ENCODE measurements around the gene SEC11A.
A peak's percentile ranks its signal among the peaks of the same experiment; 100 is the strongest.
"Not testable (repeated sequence)": the region's sequence is repeated elsewhere in the genome, so short reads cannot be mapped to it uniquely, and the experiment has no call there.

SEC11A gene

DNA sequence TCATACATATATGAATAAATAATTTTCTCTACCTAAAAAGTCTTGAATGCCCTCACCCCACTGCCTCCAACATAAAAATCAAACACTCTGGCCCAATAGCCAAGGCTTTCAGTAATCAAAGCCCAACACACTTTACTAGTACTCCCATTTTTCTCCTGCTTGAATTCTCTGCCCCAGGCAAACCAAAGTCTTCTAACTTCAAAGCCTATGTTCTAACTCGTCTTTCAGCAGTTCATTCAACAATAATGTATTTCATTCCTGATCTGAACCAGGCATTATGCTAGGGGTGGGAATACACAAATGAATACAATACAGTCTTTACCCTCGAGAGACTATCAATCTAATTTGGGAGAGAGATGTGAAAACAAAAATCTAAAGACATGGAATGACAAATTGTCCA is 21.1 kb upstream of the SEC11A start:
- no peak for DNase-seq (ENCODE audit: low read depth in 3 of 3)

DNA sequence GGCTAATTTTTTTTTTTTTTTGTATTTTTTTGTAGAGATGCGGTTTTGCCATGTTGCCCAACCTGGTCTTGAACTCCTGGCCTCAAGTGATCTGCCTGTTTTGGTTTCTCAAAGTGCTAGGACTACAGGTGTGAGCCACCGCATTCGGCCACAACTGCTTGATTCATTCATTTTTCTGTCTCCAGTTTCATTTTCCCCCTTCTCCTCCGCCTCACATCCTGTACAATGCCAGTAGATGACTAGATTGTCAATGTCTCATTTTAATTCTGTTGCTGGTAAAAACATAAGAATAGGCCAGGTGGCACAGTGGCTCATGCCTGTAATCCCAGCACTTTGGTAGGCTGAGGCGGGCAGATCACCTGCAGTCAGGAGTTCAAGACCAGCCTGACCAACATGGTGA is 20.4 kb upstream of the SEC11A start:
- peak in 2 of 3 experiments; percentile 24 to 29 for DNase-seq (ENCODE audit: low read depth in 3 of 3)

DNA sequence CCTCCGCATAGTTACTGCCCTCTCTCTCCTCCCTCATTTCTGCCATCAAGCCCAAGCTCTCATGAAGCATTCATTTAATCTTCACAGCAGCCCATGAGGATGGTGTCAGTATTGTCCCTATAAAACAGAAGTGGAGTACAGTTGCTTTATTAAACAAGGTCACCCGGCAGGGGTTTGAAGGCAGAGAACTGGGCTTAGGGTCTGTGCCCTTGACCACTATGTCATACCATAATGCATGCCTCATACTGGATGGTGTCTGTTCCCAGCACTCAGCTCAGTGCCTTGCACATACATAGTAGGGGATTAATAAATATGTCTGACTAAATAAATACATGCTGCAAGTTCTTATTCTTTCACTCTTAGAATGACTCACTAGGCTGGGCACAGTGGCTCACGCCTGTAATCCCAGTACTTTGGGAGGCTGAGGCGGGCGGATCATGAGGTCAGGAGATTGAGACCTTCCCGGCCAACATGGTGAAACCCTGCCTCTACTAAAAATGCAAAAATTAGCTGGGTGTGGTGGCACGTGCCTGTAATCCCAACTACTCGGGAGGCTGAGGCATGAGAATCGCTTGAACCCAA is 19.6 kb upstream of the SEC11A start:
- not testable (repeated sequence) for DNase-seq (ENCODE audit: low read depth in 3 of 3)

DNA sequence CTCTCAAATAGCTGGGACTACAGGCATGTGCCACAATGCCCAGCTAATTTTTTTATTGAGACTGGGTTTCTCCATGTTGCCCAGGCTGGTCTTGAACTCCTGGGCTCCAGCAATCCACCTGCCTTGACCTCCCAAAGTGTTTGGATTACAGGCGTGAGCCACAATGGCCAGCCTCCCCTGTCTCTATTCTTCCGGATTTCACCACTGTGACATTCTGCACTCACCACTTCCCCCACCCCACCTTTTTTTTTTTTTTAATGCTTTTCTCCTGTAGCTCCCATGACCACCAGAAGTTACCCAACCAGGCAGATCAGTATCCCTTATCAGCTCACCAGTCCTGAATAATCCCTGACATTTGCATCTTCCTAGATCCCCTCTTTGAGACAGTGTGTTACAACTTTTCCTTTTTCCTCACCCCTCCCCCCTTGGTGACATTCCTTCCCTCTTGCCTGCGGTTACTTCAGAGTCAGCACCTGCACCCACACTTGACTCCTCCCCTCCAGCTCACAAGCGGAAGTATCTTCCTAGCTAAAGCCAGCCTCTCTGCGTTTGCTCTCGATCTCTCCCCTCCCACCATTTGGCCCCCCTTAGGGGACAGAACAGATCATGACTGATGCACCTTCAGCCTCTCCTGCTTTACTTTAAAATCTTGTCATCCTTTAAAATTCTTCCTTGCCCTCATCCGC is 19.0 kb upstream of the SEC11A start:
- peak; percentile 33 to 49 (median 47) for DNase-seq (ENCODE audit: low read depth in 3 of 3)

DNA sequence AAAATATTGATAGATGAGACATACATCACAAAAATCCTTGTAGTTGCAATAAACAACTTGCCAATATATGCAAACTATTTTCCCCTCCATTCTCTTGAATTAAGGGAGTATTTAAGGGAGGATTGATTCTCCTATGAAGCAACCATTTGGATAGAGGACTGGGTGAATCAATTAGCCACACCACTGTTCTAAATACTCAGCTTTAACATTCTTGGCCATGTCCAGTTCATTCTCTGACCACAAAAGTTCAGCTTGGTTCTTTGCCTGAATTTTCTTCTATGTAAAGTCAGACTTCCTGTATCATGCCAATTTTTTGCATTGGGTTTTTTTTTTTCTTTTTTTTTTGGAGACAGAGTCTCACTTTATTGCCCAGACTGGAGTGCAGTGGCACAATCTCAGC is 15.8 kb upstream of the SEC11A start:
- DNase-seq (ENCODE audit: low read depth in 3 of 3) = no peak

DNA sequence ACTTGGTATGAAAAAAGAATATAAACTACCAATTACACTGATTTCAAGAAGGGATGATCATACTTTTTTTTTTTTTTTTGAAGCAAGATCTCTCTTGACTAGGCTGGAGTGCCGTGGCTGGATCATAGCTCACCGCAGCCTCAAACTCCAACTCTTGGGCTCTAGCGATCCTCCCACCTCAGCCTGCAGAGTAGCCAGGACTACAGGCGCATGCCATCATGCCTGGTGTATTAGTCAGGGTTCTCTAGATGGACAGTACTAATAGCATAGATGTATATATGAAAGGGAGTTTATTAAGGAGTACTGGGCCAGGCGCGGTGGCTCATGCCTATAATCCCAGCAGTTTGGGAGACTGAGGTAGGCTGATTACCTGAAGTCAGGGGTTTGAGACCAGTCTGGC is 11.5 kb upstream of the SEC11A start:
- DNase-seq (ENCODE audit: low read depth in 3 of 3) = no peak

DNA sequence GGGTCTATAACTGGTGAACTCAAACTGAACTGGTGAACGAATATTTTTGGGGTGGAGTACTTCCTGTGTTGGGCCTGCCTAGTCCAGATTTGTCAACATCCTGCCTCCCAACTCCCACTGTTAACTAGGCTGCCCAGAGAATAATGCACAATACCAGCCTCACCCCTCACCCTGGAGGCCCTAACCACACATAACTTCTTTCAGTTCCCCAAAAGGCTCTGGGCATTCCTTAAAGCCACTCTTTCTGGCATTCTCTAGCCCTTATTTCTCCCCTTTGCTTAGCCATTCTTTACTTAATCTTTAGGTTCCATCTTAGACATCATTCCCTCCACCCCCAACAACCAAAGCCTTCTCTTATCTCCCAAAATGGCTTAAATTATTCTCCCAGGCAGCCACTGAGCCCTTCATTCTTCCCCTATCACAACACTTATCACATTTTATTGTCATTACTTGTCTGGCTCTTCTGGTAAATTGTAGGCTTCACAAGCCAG is 9.1 kb upstream of the SEC11A start:
- DNase-seq (ENCODE audit: low read depth in 3 of 3) = no peak

DNA sequence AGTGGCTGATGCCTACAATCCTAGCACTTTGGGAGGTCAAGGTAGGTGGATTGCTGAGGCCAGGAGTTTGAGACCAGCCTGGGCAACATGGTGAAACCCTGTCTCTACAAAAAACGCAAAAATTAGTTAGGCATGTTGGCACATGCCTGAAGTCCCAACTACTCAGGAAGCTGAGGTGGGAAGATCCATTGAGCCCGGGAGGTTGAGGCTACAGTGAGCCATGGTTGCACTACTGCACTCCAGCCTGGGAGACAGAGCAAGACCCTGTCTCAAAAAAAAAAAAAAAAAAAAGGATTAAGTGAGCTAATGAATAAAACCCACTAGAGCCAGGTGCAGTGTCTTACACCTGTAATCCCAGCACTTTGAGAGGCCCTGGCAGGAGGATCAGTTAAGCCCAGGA is 6.7 kb upstream of the SEC11A start:
- no peak for DNase-seq (ENCODE audit: low read depth in 3 of 3)

DNA sequence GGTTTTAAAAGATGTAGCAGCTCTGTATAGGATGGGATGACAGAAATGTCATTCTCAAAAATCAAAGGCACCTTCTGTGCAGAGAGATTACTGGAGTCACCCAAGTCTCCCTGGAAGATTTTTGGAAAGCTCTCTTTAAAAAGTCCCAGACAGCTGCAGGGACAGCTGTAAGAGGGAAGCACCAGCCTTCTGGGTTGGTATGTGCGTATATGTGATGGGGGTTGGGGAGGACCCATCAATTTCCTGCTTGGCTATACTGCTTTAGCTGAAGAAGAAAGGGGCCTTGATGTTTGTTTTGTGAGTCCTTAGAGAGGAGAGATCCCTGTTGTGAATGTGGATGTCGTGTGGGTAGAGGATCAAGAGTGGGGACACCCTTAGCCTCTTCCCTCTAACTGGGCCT is 5.4 kb upstream of the SEC11A start:
- no peak for DNase-seq (ENCODE audit: low read depth in 3 of 3)

DNA sequence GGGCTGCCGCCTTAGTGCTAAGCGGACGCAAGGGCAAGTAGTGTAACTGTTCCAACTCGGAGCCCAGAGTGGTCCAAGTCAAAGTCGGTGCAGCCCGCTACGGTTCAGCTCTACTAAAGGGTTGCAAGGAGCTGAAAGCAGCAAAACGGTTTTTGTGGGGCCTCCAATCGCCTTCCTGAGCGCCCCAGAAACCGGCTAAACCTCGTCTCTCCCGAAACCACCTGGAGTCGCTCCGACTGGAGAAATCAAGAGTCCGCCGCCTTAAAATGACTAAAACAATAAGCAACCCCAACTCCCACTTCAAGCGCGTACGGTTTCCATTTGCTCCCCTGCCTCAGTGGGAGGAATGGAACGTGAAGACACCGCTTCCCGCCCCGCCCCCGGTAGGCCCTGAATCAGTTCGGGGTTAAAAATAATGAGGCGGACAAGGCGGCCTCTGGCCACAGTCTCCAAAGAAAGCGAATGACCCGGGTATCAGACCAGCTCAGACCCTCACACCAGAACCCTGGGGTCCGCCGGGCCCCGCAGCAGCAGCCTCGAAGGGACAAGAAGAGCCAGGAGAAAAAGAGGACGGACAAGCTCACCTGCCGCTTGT is 401 bp downstream of the SEC11A start:
- peak; percentile 20 to 28 (median 27) for DNase-seq (ENCODE audit: low read depth in 3 of 3)

DNA sequence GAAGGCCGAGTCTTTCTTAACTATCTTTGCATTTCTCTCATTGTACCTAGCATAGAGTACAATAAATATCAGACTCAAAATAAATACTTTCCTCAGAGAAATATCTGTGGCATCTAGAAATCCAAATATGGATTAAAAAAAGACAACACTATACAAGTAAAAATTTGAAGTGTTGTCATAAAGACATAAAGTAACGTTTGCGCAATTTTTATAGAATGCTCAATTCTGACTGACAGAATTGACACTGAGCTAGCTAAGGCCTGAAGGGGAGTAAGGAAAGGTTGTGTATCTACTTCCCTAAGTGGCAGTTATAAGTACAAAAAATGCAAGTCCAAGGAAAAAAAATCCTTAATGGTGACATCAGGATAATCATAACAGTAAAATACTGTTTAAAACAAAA is 1.1 kb downstream of the SEC11A start:
- DNase-seq (ENCODE audit: low read depth in 3 of 3) = no peak

DNA sequence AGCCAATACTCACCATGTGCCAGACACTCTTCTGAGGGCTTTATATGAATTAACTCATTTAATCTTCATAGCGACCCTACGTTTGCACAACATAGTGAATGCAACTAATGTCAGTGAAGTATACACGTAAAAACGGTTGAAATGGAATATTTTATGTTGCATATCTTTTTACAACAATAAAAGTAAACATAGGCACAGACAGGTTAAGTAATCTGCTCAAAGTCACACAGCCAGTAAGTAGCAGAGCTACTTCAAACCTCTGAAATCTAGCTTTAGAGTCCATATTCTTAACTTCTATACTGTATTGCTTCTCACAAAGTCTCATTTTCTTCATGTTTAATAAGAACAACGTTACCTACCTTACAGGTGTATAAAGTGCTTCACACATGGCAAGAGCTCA is 1.6 kb downstream of the SEC11A start:
- no peak for DNase-seq (ENCODE audit: low read depth in 3 of 3)

DNA sequence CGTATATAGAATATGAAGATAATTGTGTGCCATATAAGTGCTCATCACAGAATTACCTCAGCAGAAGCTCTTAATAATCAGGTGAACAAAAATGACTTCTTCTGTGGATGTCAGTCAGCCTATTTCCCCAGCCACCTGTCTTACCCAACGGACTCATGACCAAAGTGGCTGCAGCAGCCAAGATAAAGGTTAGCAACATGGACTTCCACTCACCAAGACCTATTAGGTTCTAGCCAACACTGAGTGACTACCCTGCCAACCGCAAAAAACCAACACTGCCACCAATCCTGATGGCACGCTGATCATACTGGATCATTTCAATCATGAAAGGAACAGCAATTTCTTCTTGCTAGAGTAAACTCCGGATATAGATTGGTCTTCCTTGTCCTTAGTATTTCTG is 12.1 kb downstream of the SEC11A start:
- DNase-seq (ENCODE audit: low read depth in 3 of 3) = no peak

DNA sequence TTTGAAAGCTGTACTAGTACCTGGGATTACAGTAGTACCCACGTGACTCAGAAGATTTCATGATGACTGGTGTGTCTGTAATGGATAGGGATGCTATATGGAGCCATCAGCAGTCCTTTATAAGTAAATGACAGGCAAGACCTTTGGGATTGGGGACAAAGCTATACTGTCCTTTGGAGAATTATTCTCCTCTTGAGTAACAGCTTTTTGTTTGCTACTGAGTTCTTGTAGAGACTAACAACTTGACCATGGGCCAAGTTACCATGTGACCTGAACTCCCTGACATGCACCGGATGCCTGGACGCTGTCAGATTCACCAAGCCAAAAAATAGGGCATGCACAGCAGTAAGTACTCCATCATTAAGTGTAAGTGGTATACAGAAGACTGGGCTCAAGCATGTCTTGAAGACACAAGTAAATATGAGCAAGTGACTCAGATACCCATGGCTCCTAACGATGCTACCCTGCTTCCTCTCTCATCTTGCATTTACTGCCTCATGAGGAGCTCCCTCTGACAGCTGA is 12.9 kb downstream of the SEC11A start:
- DNase-seq (ENCODE audit: low read depth in 3 of 3) = no peak

DNA sequence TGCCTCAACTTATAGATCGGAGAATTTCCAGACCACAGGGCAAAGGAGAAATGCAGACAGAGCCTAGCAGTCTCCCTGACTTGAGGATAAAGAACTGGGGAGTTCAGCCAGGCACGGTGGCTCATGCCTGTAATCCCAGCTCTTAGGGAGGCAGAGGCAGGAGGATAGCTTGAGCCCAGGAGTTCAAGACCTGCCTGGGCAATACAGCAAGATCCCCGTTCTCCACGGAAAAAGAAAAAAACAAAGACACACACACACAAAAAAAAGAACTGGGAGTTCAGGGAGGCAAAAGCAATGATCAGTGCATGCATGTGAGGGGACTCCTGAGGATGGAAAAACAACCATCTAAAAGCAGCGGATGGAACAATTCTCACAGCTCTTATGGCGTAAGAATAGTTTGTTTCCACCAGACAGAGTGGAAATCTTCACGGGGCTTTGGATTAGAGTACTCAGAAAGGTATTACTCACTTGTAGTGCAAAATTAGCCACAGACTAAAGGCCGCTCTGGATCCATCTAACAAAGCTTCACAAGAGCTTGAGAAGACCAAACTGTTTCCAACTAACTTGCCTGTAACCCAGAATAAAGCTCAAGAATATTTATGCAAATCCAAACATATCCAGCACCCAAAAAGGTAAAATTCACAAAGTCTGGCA is 16.3 kb downstream of the SEC11A start:
- DNase-seq (ENCODE audit: low read depth in 3 of 3) = no peak

DNA sequence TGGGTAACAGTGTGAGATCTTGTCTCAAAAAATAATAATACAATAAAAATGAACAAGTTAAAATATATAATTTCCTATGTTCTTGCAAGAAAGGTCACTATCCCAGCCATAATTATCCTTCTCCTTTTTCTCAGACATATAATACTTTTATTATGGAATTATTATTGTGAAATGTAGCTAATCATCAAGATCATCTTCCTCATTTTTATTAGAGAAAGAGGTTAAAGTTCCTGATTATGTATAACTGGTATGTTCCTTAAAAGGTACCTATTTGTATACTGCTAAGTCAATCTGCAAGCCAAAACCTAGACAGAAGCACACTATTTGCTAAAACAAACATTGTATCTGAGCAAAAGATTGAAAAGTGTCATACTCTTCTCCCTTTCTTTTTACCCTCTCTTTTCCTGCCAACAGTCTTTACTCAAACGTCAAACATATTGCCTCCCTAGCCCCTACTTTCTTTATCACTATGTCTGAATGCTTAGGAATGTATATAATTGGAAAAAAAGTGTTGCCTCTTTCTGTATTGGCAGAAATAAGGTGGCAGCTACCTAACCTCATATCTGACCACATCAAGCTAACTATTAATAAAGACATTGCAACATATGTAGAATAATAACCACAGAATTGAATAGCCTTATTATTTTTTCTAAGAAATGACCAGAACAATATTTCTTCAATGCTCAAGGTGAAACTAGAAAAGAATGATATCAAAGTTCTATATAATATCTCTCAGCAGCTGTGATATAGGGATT is 18.5 kb downstream of the SEC11A start:
- no peak for DNase-seq (ENCODE audit: low read depth in 3 of 3)

DNA sequence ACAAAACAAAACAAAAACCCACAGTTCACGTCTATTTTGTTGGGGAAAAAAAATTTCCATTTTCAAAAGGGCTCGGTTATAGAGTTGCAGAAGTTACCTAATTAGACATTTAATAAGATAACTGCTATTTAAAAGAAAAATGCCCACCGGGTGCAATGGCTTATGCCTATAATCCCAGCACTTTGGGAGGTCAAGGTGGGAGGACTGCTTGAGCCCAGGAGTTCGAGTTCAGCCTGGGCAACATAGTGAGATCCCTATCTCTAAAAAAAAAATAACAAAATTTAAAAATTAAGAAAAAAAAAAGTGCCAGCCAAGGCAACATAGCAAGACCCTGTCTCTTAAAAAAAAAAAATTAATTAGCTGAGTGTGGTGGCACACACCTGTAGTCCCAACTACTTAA is 19.2 kb downstream of the SEC11A start:
- DNase-seq (ENCODE audit: low read depth in 3 of 3) = no peak

DNA sequence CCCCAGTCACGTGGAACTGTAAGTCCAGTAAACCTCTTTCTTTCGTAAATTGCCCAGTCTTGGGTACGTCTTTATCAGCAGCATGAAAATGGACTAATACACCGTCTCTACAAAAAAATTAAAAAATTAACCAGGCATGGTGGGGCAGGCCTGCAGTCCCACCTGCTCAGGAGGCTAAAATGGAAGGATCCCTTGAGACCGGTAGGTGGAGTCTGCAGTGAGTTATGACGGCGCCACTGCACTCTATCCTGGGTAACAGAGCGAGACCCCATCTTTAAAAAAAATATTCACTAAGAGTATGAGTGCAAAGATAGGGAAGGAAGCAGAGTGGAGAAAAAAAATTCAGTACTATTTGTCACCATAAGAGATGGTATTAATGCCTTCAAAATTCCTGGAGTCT is 25.6 kb downstream of the SEC11A start:
- no peak for DNase-seq (ENCODE audit: low read depth in 3 of 3)

DNA sequence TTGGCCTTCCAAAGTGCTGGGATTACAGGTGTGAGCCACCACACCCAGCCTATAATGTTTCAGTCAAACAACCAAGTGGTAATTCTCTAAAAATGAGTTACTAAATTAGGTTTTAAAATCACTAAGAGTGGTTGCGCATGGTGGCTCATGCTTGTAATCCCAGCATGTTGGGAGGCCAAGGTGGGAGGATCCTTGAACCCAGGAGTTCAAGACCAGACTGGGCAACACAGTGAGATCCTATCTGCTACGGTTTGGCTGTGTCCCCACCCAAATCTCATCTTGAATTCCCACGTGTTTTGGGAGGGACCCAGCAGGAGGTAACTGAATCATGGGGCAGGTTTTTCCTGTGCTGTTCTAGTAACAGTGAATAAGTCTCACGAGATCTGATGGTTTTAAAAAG is 26.1 kb downstream of the SEC11A start:
- DNase-seq (ENCODE audit: low read depth in 3 of 3) = no peak

DNA sequence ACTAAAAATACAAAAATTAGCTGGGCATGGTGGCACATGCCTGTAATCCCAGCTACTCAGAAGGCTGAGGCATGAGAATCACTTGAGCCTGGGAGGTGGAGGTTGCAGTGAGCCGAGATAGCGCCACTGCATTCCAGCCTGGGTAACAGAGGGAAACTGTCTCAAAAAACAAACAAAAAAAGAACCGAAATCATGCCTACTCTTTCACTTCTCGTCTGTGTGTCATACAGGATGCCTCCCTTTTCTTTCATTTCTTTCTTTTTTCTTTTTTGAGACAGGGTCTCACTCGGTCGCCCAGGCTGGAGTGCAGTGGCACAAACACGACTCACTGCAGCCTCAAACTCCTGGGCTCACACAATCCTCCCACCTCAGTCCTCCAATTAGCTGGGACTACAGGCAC is 29.5 kb downstream of the SEC11A start:
- DNase-seq (ENCODE audit: low read depth in 3 of 3) = not testable (repeated sequence)

DNA sequence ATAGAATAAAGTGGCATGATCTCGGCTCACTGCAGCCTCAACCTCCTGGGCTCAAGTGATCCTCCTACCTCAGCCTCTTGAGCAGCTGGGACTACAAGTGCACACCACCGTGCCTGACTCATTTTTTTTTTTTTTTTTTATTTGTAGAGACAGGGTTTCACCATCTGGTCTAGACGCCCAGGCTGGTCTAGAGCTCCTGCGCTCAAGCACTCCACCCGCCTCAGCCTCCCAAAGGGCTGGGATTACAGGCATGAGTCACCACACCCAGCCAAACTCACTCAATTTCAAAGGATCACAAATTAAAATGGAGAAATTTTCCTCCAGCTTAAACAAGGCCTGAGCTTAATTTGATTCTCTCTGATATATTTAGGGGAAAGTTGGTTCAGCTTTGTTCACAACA is 30.6 kb downstream of the SEC11A start:
- no peak for DNase-seq (ENCODE audit: low read depth in 3 of 3)

DNA sequence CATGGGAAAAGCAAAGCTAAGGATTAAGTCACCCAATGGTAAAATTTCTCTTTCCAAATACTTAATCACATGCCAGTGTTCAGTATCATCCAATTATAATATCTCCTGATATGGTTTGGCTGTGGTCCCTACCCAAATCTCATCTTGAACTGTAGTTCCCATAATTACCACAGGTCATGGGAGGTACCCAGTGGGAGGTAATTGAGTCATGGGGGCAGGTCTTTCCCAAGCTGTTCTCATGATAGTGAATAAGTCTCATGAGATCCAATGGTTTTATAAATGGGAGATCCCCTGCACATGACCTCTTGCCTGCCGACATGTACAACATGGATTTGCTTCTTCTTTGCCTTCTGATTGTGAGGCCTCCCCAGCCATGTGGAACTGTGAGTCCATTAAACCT is 31.8 kb downstream of the SEC11A start:
- DNase-seq (ENCODE audit: low read depth in 3 of 3) = no peak

Measured in stimulated activated CD4-positive, alpha-beta T cell treated with anti-CD3 and anti-CD28 coated beads, TNF-alpha, amount 100 ng/mL, for 4 hours (primary cell).